MM.1S (cell line): ENCODE measurements around the gene PLCB1.

Experiments used
- DNase-seq: peaks from one replicate; pipeline ENCODE4 v3.0.0-alpha.2; 2015
- H2AFZ ChIP-seq: fragments of 300-600 bp; sonication (generic); 2 replicates; pipeline ENCODE4 v1.6.0; 2016; ENCODE audit warnings: antibody characterized with exemption, low read length
- H3F3A ChIP-seq: fragments of 300-600 bp; sonication (generic); 2 replicates; pipeline ENCODE4 v1.6.1; 2016; ENCODE audit warnings: mild to moderate bottlenecking, antibody characterized with exemption, low read length, moderate library complexity, mixed read lengths; ENCODE audit not compliant: insufficient read depth
- H3K27ac ChIP-seq: fragments of 300-600 bp; sonication (generic); 2 replicates; pipeline ENCODE4 v1.5.1; 2016; ENCODE audit warnings: mild to moderate bottlenecking, low read length
- H3K27me3 ChIP-seq: fragments of 300-600 bp; sonication (generic); replicated peaks from 2 replicates; pipeline ENCODE4 v1.6.0; 2016; ENCODE audit warnings: low read length; ENCODE audit not compliant: insufficient read depth
- H3K36me3 ChIP-seq: fragments of 300-600 bp; sonication (generic); replicated peaks from 2 replicates; pipeline ENCODE4 v1.6.1; 2016; ENCODE audit warnings: mild to moderate bottlenecking, low read length, mixed read lengths; ENCODE audit not compliant: insufficient read depth
- H3K4me1 ChIP-seq: fragments of 300-600 bp; sonication (generic); 2 replicates; pipeline ENCODE4 v1.6.1; 2016; ENCODE audit warnings: low read length, mixed read lengths
- H3K4me2 ChIP-seq: fragments of 300-600 bp; sonication (generic); 2 replicates; pipeline ENCODE4 v1.6.0; 2016; ENCODE audit warnings: low read depth, low read length
- H3K4me3 ChIP-seq: fragments of 300-600 bp; sonication (generic); 2 replicates; pipeline ENCODE4 v1.5.1; 2016; ENCODE audit warnings: low read length, mixed read lengths
- H3K79me2 ChIP-seq: fragments of 300-600 bp; sonication (generic); 2 replicates; pipeline ENCODE4 v1.6.1; 2016; ENCODE audit warnings: mixed run types, low read length, mixed read lengths
- H3K9ac ChIP-seq: fragments of 300-600 bp; sonication (generic); 2 replicates; pipeline ENCODE4 v1.6.1; 2016; ENCODE audit warnings: low read length, mixed read lengths
- H3K9me2 ChIP-seq: fragments of 300-600 bp; sonication (generic); replicated peaks from 2 replicates; pipeline ENCODE4 v1.6.1; 2016; ENCODE audit warnings: mild to moderate bottlenecking, low read length, mixed read lengths; ENCODE audit not compliant: insufficient read depth
- H3K9me3 ChIP-seq: fragments of 300-600 bp; sonication (generic); replicated peaks from 2 replicates; pipeline ENCODE4 v1.6.1; 2016; ENCODE audit warnings: mild to moderate bottlenecking, low read length, mixed read lengths; ENCODE audit not compliant: insufficient read depth
- H4K20me1 ChIP-seq: fragments of 300-600 bp; sonication (generic); 2 replicates; pipeline ENCODE4 v1.6.1; 2016; ENCODE audit warnings: mild to moderate bottlenecking, low read length, moderate library complexity, mixed read lengths; ENCODE audit not compliant: insufficient read depth
- EZH2 ChIP-seq: fragments of 300-600 bp; sonication (generic); optimal IDR thresholded peaks from 2 replicates; pipeline ENCODE3; 2017; ENCODE audit warnings: low read depth, mild to moderate bottlenecking, antibody characterized with exemption, low read length, mixed read lengths
- EZH2phosphoT487 ChIP-seq: fragments of 300-600 bp; sonication (generic); IDR thresholded peaks from 2 replicates; pipeline ENCODE4 v1.6.1; 2018; ENCODE audit warnings: antibody characterized with exemption, low read length
- TF ChIP-seq, protein P1 (sequence below): fragments of 300-600 bp; sonication (generic); IDR thresholded peaks from 2 replicates; pipeline ENCODE4 v1.5.1; 2016; ENCODE audit warnings: antibody characterized with exemption, low read length, mixed read lengths

Gene PLCB1

DNA sequence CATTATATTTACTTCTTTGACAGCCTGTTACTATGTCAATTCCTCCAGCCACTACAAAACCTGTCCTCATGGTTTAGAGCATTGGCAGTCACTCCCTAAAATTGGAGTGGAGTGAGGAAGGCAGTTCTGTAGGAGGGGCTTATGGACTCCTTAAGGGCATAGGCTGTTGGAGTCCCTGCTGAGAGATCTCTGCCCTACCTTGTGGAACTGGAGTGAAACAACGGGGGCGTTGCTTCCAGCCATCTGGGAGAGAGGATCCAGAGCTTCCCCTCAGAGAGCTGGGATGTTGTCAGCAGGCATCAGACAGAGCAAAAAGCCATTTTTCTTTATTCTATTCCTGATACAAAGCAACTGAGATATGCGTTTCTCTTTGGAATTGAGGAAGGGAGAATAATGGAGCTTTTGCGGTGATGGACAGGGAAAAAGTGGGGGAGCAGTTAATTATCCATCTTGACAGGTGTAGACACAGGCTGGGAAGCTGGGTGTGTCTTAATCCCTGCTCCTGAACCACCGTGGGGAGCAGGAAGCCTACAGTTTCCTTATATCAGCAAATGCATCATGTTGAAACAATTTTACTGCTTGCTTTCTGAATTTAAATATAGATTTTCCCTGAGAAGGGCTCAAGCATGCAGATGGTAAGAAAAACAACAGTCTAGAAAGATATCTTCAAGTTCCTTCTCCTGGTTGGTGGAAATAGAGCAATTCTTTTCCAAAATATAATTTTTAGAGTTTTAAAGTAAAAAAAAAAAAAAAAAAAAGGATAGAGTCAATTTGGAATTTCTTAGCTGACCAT is 402.5 kb downstream of the PLCB1 start:
- TF ChIP-seq, protein P1, sequence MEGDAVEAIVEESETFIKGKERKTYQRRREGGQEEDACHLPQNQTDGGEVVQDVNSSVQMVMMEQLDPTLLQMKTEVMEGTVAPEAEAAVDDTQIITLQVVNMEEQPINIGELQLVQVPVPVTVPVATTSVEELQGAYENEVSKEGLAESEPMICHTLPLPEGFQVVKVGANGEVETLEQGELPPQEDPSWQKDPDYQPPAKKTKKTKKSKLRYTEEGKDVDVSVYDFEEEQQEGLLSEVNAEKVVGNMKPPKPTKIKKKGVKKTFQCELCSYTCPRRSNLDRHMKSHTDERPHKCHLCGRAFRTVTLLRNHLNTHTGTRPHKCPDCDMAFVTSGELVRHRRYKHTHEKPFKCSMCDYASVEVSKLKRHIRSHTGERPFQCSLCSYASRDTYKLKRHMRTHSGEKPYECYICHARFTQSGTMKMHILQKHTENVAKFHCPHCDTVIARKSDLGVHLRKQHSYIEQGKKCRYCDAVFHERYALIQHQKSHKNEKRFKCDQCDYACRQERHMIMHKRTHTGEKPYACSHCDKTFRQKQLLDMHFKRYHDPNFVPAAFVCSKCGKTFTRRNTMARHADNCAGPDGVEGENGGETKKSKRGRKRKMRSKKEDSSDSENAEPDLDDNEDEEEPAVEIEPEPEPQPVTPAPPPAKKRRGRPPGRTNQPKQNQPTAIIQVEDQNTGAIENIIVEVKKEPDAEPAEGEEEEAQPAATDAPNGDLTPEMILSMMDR = no peak
- TF ChIP-seq EZH2phosphoT487 (no peak), EZH2 (no peak)
- Histone ChIP-seq H3K4me2 (no peak overlapping the region), H3K4me3 (no peak overlapping the region), H3K9me2 (no peaks in the 10 kb centered on the region), H3K4me1 (no peaks in the 10 kb centered on the region), H4K20me1 (no peaks in the 10 kb centered on the region), H3K9me3 (no peaks in the 10 kb centered on the region), H3K79me2 (no peaks in the 10 kb centered on the region), H3F3A (no peaks in the 10 kb centered on the region), H3K9ac (no peak overlapping the region), H3K36me3 (no peaks in the 10 kb centered on the region), H3K27me3 (no peaks in the 10 kb centered on the region), H2AFZ (no peak overlapping the region), H3K27ac (no peak overlapping the region)
- DNase-seq = no peak

DNA sequence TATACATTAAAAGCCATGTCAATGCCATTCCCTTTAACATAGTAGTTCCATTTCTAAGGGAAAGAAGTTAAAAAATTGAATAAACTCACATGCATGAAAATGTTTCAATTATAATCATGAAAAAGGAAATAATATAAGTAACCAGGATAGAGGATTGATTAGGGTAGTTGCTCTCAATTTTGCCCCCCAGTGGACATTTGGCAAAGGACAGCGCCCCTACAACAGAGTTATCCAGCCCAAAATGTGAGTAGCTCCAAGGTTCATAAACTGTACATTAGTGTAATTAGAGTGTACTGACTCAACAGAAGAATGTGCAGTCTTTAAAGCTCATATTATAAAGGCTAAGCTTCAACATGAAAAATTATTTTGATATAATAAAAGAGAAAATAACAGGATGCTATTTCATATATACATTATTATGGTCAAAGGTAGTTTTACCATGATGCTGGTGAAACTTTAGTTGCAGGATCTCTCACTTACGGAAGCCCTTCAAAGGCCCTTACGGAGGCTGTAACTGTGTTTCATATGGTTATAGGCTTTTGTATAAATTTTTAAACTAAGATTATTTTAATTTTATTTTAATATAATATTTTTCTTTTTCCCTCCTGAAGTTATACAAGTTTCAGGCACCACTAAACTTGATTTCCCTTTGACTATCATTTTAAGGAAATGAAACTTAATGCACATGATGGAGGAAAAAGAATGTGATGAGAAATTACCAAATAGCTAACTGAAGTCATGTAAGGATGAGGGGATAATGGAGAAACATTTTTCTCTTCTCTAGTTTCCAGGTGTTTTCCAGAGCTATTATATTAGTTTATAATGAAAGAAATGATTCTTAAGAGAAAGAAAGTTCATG is 403.6 kb downstream of the PLCB1 start:
- H3K36me3 ChIP-seq = no peaks in the 10 kb centered on the region
- H3K4me2 ChIP-seq = no peak overlapping the region
- H2AFZ ChIP-seq = no peak overlapping the region
- no peaks in the 10 kb centered on the region for H4K20me1 ChIP-seq
- no peaks in the 10 kb centered on the region for H3K4me1 ChIP-seq
- H3K79me2 ChIP-seq = no peaks in the 10 kb centered on the region
- TF ChIP-seq, protein P1 = peak; percentile 59
- no peak for TF ChIP-seq EZH2phosphoT487
- H3K9ac ChIP-seq = no peak overlapping the region
- no peaks in the 10 kb centered on the region for H3K27me3 ChIP-seq
- no peaks in the 10 kb centered on the region for H3F3A ChIP-seq
- no peak overlapping the region for H3K27ac ChIP-seq
- H3K9me3 ChIP-seq = no peaks in the 10 kb centered on the region
- peak; percentile 17 for DNase-seq
- no peak overlapping the region for H3K4me3 ChIP-seq
- no peaks in the 10 kb centered on the region for H3K9me2 ChIP-seq

DNA sequence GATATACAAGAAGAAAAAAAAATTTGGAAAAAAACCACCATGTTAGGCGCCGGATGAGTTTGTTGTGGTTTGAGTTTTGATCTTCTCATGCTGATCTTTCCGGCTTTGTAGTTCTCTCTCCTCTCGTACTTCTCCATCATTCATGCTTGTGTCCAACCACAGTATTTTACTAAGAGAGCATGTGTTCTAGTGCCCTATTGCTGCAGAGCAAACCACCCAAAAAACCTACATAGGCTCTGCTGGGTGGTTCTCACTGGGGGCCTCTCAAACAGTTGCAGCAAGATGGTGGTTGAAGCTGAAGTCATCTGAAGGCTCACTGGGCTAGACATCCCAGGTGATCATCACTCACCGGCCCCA is 404.2 kb downstream of the PLCB1 start:
- Histone ChIP-seq H2AFZ (no peak overlapping the region), H3K27me3 (no peaks in the 10 kb centered on the region), H3K9me2 (no peaks in the 10 kb centered on the region), H3K4me3 (no peak overlapping the region), H3K79me2 (no peaks in the 10 kb centered on the region), H4K20me1 (no peaks in the 10 kb centered on the region), H3K9ac (no peak overlapping the region), H3F3A (no peaks in the 10 kb centered on the region), H3K36me3 (no peaks in the 10 kb centered on the region), H3K9me3 (no peaks in the 10 kb centered on the region), H3K4me1 (no peaks in the 10 kb centered on the region), H3K4me2 (no peak overlapping the region), H3K27ac (no peak overlapping the region)
- TF ChIP-seq EZH2 (no peak), EZH2phosphoT487 (no peak)
- TF ChIP-seq, protein P1 = no peak
- DNase-seq = no peak
